HepG2 (cell line): ENCODE data around the gene CASP12. TPM values are rescaled to one million over a fixed set of nuclear protein-coding genes. Genes with fewer than 3 reads are reported as not detected.

Experiments used
- HMGXB3 ChIP-seq: sonication (generic); formaldehyde crosslinking; IDR thresholded peaks from 2 replicates; pipeline ENCODE4 v1.4.0; 2020; ENCODE audit warnings: missing genetic modification reagents, borderline replicate concordance
- LCORL ChIP-seq, 2 experiments: fragments of 450-650 bp in 1 of 2; sonication (generic) in 1 of 2; formaldehyde crosslinking in 1 of 2; IDR thresholded peaks; 2 replicates each; pipeline versions ENCODE4 v1.5.0 to v1.6.1; 2017 to 2020; ENCODE audit warnings: antibody characterized with exemption in 1 of 2, missing genetic modification reagents in 1 of 2
- NKX3-1 ChIP-seq: sonication (generic); formaldehyde crosslinking; IDR thresholded peaks from 2 replicates; pipeline ENCODE4 v1.5.0; 2020; ENCODE audit warnings: missing genetic modification reagents
- PAF1 ChIP-seq: IDR thresholded peaks from 2 replicates; pipeline ENCODE4 v1.6.1; 2016; ENCODE audit warnings: missing genetic modification reagents, missing compliant biosample characterization
- RBFOX2 ChIP-seq: fragments of 200-400 bp; formaldehyde crosslinking; IDR thresholded peaks from 2 replicates; pipeline ENCODE4 v1.6.1; 2017; ENCODE audit warnings: low read depth, mild to moderate bottlenecking, low read length
- ZBTB40 ChIP-seq, 2 experiments: fragments of 450-650 bp in 1 of 2; sonication (generic) in 1 of 2; formaldehyde crosslinking in 1 of 2; IDR thresholded peaks; 2 replicates each; pipeline versions ENCODE4 v1.6.1 to v1.8.0; 2016 to 2022; ENCODE audit warnings: antibody characterized with exemption in 1 of 2, mild to moderate bottlenecking in 1 of 2, missing genetic modification reagents in 1 of 2
- ZNF382 ChIP-seq: sonication (generic); formaldehyde crosslinking; IDR thresholded peaks from 2 replicates; pipeline ENCODE4 v1.5.0; 2020; ENCODE audit warnings: missing genetic modification reagents, mild to moderate bottlenecking, borderline replicate concordance
- polyA plus RNA-seq, 8 experiments: library from polyadenylated mRNA; depleted of rRNA in 3 of 8; stranded (reverse) in 7 of 8; unstranded in 1 of 8; fragments of >200 nt; fragmentation: Illumina TruSeq in 4 of 8; extraction: Trizol in 4 of 8; gene quantifications; 2 replicates each; pipeline versions ENCODE4 v1.2.1 to v1.2.3, GENCODE V29; 2011 to 2016; ENCODE audit warnings: low read depth in 4 of 8, missing spikeins in 1 of 8, mixed read lengths in 1 of 8; ENCODE audit not compliant: insufficient read depth in 1 of 8
- total RNA-seq, 5 experiments: library from RNA; depleted of rRNA; stranded (reverse); fragments of >200 nt; fragmentation: Illumina TruSeq; extraction: Trizol; gene quantifications; 2 replicates each; pipeline ENCODE4 v1.2.3, GENCODE V29; 2016; ENCODE audit warnings: low read depth in 1 of 5

CASP12 gene
- total and polyA plus RNA-seq, 2 of the 13 experiments (the other 11 are each of a cell fraction or from before 2014, with no cell fraction given), result not detected

- TF ChIP-seq ZBTB40 (IDR thresholded peaks at IDR 0.05), result no peak
- no peak for TF ChIP-seq ZBTB40 (CRISPR knock-in tag; IDR thresholded peaks at IDR 0.05)
- no peak for TF ChIP-seq ZNF382 (CRISPR knock-in tag)
- no peak for TF ChIP-seq NKX3-1 (CRISPR knock-in tag)
- TF ChIP-seq HMGXB3, result no peak
- TF ChIP-seq LCORL (IDR thresholded peaks at IDR 0.05), result no peak
- TF ChIP-seq LCORL (CRISPR knock-in tag; IDR thresholded peaks at IDR 0.05), result no peak
- no peak for TF ChIP-seq PAF1 (CRISPR knock-in tag)
- no peak for TF ChIP-seq RBFOX2
Measured at GRCh38 chr11:104916442-104916841, 18.2 kb upstream of the CASP12 start (continued).
